ENCODE data around the gene RPL13. TPM values are rescaled to one million over a fixed set of nuclear protein-coding genes. Genes with fewer than 3 reads are reported as not detected.
A peak's percentile ranks its signal among the peaks of the same experiment; 100 is the strongest.

The RPL13 gene
- total RNA-seq, 4 donors from 2014 or later, result 5,127 to 8,436 (median 6,104) TPM

DNA sequence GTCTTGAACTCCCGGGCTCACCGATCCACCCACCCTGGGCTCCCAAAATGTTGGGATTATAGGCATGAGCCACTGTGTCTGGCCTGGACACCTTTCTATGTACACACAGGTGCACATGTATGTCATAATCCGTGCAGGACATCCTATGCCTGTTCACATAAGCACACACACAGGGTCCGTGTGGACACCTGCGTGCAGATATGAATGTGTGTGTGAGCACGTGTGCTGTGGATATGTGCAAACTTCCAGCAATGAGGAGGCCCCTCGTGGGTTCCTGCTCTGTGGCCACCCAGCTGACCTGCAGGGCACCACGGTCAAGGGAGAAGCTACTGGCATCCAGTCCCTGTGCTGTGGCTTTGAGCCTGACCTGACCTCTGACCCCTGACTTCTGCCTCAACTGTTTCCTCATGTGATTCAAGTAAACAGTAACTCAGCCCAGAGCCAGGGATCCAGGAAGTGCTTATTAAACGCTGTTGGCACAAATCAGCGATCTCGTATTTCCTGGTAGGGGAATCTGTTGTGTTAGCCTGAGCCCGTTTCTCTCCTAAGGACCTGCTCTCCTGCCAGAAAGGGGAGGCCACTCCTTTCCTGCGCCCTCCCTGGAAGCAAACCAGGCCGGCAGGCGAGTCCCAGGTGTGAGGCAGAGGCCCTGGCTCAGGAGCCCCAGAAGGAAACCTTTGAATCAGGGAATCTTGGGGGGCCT lies 21.5 kb downstream of the RPL13 start:
- peaks cover 0 to 17% of the 10 kb centered on the region in 2 donors for H3K4me1 ChIP-seq
- intact Hi-C loops (cut with DNase I), result no loop called here
- no peak for TF ChIP-seq POLR2A (IDR thresholded peaks at IDR 0.05)
- TF ChIP-seq, protein P1, sequence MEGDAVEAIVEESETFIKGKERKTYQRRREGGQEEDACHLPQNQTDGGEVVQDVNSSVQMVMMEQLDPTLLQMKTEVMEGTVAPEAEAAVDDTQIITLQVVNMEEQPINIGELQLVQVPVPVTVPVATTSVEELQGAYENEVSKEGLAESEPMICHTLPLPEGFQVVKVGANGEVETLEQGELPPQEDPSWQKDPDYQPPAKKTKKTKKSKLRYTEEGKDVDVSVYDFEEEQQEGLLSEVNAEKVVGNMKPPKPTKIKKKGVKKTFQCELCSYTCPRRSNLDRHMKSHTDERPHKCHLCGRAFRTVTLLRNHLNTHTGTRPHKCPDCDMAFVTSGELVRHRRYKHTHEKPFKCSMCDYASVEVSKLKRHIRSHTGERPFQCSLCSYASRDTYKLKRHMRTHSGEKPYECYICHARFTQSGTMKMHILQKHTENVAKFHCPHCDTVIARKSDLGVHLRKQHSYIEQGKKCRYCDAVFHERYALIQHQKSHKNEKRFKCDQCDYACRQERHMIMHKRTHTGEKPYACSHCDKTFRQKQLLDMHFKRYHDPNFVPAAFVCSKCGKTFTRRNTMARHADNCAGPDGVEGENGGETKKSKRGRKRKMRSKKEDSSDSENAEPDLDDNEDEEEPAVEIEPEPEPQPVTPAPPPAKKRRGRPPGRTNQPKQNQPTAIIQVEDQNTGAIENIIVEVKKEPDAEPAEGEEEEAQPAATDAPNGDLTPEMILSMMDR (IDR thresholded peaks at IDR 0.05), result no peak
- WGBS, 2 donors, result 43 to 62% methylated on average over 8 of the region's 15 CpGs
- peak; percentile 26 to 40 for DNase-seq
- H3K4me3 ChIP-seq (replicated peaks in 1 of 3), result no peak overlapping the region
- H3K36me3 ChIP-seq, result no peaks in the 10 kb centered on the region
- H3K27ac ChIP-seq, result peak overlapping the region in 1 of 3 donors; percentile 3
- H3K27me3 ChIP-seq, result no peaks in the 10 kb centered on the region
- no peaks in the 10 kb centered on the region for H3K9me3 ChIP-seq

DNA sequence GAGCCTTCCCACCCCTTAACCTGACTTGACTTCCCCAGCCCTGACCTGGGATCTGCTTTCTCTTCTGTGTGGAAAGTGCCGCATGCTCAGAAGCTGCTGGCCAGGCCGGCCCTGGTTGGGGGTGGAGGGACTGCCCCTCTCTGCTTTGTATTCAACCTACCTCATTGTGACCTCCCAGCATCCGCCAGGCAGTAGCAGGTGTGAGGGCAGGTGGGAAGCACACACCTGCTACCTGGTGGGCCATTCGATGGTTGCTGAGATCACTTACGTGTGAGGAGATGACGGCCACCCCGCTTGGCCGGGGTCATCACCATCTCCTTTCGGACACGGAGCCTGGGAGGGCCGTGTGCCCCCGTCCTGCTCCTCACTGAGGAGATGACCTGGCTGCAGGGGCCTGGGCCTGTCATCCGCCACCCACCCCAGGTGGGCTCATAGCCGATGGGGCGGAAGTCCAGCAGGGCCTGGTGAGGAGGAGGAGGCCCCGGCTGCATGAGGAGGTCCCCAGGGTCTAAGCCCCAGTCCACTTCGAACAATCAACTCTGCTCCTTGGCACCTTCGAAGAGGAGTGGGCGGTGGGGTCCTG lies 22.2 kb downstream of the RPL13 start:
- TF ChIP-seq, protein P1 (IDR thresholded peaks at IDR 0.05), result no peak
- no peak for TF ChIP-seq POLR2A (IDR thresholded peaks at IDR 0.05)
- no peaks in the 10 kb centered on the region for H3K36me3 ChIP-seq
- H3K4me1 ChIP-seq, result peaks cover 0 to 17% of the 10 kb centered on the region in 2 donors
- intact Hi-C loops (cut with DNase I), result no loop called here
- peak overlapping the region in 1 of 3 donors; percentile 3 for H3K27ac ChIP-seq
- H3K4me3 ChIP-seq (replicated peaks in 1 of 3), result no peak overlapping the region
- WGBS, 2 donors, result 92 to 99% methylated on average over 10 to 12 of the region's 19 CpGs
- DNase-seq, result no peak
- H3K27me3 ChIP-seq, result no peaks in the 10 kb centered on the region
- no peaks in the 10 kb centered on the region for H3K9me3 ChIP-seq

DNA sequence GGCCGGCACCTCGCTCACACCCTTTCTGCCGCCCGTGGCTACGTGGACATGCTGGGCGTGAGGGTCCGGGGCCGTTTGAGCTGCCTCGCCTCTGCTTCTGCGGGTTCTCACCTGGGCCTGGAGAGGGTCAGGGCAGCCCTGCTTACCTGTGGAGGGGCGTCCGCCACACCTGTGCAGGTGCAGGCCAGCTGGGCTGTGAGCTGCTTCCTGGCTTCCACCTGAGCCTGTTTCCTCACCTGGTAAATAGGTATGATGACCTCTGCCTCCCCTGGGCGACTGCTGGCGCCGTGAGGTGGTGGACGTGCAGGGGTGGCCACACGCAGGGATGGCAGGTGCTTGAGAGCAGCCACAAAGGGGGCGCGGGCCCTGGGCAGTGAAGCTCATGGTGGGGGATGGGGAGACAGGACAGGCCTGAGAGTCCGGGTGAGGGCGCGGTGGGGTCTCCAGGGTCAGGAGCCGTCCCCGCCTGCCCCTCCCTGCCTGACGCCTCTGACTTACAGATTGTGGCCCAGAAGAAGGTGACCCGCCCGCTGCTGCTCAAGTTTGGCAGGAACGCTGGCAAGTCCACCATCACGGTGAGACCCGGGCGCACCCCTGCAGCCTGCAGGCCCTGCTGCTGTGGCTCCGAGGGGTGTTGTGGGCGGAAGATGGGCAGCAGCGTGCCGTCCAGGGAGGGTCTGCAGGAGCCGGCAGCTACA lies 22.9 kb downstream of the RPL13 start:
- no peak overlapping the region for H3K27ac ChIP-seq
- peaks cover 0 to 17% of the 10 kb centered on the region in 2 donors for H3K4me1 ChIP-seq
- no peak for TF ChIP-seq POLR2A (IDR thresholded peaks at IDR 0.05)
- H3K27me3 ChIP-seq, result no peaks in the 10 kb centered on the region
- H3K36me3 ChIP-seq, result no peaks in the 10 kb centered on the region
- no peak overlapping the region for H3K4me3 ChIP-seq (replicated peaks in 1 of 3)
- intact Hi-C loops (cut with DNase I), result no loop called here
- WGBS, 2 donors, result 93 to 97% methylated on average over 7 to 24 of the region's 36 CpGs
- DNase-seq, result no peak
- no peaks in the 10 kb centered on the region for H3K9me3 ChIP-seq

DNA sequence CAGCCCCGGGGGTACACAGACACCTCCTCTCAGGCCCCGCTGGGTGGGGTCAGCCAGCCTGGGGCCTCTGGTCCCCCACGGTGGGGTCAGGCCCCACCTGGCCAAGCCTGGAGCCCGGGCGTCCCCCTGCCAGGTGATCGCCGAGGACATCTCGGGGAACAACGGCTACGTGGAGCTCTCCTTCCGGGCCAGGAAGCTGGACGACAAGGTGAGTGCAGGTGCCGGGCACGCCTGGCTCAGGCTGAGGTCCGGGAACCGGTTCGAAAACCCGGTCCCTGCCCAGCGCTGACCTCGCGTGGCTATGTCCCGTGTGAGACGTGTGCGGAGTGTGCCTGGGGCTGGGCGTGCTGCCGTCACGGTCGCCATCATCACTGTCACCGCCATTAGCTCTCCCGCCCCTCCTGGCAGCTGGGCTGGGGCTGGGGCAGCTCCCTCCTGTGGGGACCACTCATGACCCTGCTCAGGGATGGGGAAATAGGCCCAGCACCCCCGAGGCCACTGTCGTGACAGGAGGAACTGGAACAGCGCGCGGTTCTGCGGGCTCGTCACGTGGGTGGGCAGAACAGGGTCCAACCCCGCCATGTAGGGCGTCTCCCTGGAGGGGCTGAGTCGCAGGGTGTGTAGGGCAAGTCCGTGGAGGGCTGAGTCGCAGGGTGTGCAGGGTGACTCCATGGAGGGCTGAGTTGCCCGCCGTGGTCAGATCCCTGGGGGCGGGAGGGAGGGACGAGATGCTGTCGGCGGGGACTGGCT lies 23.6 kb downstream of the RPL13 start:
- Histone ChIP-seq H3K4me3 (replicated peaks in 1 of 3) (no peak overlapping the region), H3K9me3 (no peaks in the 10 kb centered on the region), H3K36me3 (no peaks in the 10 kb centered on the region), H3K27ac (no peak overlapping the region), H3K27me3 (no peaks in the 10 kb centered on the region), H3K4me1 (peaks cover 0 to 17% of the 10 kb centered on the region in 2 donors)
- TF ChIP-seq, protein P1 (IDR thresholded peaks at IDR 0.05), result no peak
- 77 to 93% methylated on average over 18 to 39 of the region's 49 CpGs for WGBS, 2 donors
- no peak for DNase-seq
- intact Hi-C loops (cut with DNase I), result no loop called here

DNA sequence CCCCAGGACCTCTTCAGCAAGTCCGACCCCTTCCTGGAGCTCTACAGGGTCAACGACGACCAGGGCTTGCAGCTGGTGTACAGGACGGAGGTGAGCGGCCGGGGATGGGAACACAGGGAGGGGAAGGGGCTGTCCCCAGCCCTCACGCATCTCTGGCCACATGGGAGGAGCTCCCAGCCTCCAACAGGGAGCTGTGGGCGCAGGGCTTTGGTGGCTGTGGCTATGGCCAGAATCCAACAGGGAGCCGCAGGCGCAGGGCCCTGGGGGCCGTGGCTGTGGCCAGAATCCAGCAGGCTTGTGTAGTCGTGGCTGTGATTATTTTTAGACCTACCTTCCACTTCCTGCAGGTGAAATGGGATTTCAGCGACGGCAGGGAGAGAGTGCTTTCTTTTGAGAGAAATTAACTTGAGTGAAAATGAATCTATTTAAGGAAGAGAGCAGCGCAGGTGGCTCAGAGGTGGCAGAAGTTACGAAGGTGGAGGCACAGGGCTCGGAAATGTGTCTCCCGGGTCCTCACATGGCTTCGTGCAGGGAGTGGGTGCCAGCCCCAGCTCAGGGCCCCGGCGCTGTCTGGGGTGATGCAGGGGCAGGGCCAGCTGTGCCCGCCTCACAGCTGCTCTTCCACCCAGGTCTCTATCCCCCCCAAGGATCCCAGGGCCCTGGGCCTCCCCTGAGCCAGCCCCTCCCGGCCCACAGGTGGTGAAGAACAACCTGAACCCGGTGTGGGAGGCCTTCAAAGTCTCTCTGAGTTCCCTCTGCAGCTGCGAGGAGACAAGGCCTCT lies 24.5 kb downstream of the RPL13 start:
- Histone ChIP-seq H3K27ac (no peak overlapping the region), H3K9me3 (no peaks in the 10 kb centered on the region), H3K4me3 (replicated peaks in 1 of 3) (no peak overlapping the region), H3K27me3 (no peaks in the 10 kb centered on the region), H3K4me1 (peaks cover 0 to 17% of the 10 kb centered on the region in 2 donors), H3K36me3 (no peaks in the 10 kb centered on the region)
- intact Hi-C loops (cut with DNase I), result no loop called here
- WGBS, 2 donors, result 63 to 70% methylated on average over 17 to 24 of the region's 25 CpGs
- no peak for DNase-seq
- TF ChIP-seq, protein P1 (IDR thresholded peaks at IDR 0.05), result no peak
- TF ChIP-seq POLR2A (IDR thresholded peaks at IDR 0.05), result no peak

Measured in thyroid gland (tissue), 4 donors.